ENCODE data around the gene IGFLR1.

GRCh38 chr19:35740423-35741202 is 1.6 kb downstream of the IGFLR1 start:
- no peak for TF ChIP-seq SP1 (IDR thresholded peaks at IDR 0.05)
- TF ChIP-seq L3MBTL2 (conservative IDR thresholded peaks at IDR 0.05) = no peak; the same call in 1 of the 2 replicates
- TF ChIP-seq FOXK2 (IDR thresholded peaks at IDR 0.05) = no peak
- TF ChIP-seq LEF1 (IDR thresholded peaks at IDR 0.05; ENCODE audit: borderline replicate concordance) = no peak
- TF ChIP-seq SUZ12 (IDR thresholded peaks at IDR 0.05) = no peak
- TF ChIP-seq ELF4 (IDR thresholded peaks at IDR 0.05) = no peak
- TF ChIP-seq BHLHE40 (IDR thresholded peaks at IDR 0.05; ENCODE audit: borderline replicate concordance) = no peak
- TF ChIP-seq ZNF384 (IDR thresholded peaks at IDR 0.05) = no peak
- TF ChIP-seq CTBP1 (IDR thresholded peaks at IDR 0.05; ENCODE audit: borderline replicate concordance) = no peak
- TF ChIP-seq FOXA1 (IDR thresholded peaks at IDR 0.05) = no peak
- no peak for TF ChIP-seq FOXM1 (IDR thresholded peaks at IDR 0.05; ENCODE audit: borderline replicate concordance)

All from HEK293T (cell line).